GOT3 (cell line): Measurements from ENCODE around the gene USP48.

Source experiments
- DNase-seq: peaks from one replicate; lab custom pipeline; 2025; ENCODE audit warnings: mixed read lengths; lab: John Stamatoyannopoulos, UW

USP48 gene

DNA sequence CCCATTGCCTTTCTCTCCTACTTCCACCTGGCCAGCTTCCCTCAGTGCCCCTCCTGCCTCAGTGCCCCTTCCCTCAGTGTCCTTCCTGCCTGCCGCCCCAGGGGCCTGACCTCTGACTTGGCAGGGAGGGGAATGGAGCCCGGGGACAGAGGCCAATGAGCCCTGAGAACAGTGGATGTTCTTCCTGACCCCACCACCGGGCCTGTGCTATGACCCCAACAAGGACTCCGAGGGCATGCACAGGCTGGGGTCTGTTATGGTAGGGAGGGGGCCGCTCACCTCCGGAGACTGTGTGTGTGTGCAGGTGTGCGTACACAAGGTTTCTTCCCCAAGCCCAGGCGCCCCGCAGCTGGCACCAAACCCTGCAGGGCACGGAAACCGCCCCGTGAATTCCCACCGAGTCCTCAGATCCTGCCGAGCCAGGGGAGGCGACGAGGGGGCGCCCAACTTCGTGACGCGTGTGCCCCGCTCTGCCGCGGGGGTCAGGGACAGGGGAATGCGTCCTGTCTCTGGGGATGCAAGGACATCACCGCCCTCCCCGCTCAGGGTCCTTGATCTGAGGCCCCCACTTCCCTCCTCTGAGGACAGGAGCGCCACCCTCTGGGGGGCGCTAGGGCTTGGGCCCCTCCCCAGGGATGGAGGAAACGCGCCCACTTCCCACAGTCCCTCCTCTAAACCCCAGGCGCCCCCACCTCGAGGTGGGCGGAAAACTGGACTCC, 114.6 kb downstream of the USP48 start:
- DNase-seq, result no peak

DNA sequence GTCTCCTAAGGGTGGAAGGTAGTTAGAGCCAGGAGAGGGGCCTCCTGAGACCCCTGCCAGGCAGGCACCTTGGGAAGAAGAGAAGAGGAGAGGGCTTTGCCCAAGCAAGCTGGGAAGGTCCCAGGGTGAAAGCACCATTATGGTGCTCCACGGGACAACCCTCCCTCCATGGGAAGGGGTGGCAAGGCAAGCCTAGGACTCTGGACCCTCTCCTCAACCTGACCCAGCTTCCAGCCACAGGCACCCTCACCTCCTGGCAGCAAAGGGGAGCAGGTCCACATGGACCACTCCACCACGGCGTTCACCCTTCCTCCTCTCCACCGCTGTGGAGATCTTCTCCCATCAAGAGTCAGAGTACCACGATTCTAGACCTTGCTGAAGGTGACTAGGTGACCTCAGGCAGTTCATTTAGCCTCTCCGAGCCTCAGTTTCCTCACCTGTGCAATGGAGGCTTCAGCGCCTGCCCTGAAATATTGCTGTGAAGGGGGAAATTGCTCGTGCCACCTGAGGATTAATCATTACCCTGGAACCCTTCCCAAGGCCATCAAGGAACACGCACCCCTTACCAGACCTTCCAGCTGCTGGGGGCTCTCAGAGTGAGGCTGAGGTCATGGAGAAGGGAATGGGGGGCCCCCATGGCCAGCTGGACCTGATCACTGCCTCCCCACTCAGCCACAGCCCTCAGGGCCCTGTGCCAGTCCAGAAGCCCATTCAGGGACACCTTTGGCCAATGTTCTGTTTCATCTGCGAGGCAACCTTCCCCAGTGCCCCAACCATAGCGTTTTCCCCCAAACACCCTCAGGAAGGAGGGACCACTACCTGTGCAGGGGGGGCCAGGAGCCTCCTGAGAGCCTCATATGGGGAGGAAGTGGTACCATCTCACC, 115.4 kb downstream of the USP48 start:
- DNase-seq, result no peak

DNA sequence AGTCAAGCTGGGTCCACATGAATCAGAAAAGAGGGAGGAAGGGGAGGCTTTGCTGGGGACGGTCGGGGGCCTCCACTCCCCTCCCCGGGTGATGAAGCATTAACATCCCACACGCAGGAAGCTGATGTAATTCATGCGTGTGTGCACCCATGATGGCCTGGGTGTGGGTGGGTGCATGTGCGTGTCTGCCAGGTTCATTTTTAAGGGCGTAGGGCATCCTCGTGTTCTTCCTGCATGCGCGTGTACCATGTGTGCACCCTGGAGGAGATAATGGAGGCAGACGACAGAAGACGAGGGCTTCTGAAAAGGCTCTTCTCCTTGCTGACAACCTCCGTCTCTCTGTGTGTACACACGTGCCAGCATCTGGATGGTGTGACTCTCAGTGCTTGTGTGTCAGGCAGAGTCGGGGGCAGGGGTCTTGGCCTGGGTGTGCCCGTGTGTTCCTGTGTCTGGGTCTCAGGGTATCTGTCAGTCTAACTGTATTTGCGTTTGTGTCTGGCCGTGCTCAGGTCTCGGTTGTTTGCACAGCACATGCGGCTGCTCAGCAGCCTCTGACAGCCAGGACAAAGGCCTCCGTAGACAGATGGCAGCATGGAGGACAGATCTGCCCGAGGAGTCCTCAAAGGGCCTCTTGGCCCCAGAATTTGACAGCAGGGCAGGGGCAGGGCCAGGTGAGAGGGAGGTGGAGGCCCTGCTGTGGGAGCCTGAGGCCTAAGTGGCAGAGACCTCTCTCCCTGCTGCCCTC, 116.2 kb downstream of the USP48 start:
- DNase-seq, result no peak

DNA sequence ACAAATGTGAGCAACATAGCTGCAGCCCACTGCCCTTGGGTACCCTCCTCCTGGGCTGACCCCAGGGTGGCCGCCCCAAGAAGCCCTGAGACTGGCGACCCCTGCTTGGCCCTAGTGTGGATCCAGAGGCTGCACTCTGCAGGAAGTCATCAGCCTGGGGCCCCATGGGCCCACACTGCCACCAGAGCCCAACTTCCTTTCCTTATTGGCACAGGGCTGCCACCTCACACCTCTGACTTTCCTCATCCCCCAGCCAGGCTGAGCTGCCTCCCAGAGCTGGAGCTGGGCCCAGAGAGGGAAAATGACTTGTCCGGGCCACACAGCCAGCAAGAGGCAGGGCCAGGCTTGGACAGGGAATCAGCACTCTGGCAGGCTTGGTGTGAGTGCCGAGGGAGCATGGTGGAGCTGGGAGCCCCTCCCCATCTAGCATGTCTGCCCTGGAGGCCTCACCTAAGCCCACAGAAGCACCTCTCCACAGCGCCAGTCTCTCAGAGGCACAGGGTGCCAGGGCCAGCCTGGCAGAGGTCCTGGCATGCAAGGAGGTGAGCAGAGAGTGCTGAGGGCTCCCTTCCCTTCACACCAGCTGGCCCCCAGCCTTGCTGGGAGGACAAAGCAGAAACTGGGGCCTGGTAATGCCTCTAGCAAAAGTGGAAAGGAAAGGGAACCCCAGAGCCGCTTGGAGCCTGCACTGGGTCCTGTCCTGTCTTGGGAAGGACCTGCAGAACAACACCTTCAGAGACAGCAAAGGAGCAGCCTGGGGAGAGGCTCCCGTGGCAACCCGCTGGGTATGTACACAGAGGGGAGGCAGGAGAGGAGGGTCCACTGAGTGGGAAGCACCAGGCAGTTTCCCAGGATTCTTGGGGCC, 117.0 kb downstream of the USP48 start:
- no peak for DNase-seq

DNA sequence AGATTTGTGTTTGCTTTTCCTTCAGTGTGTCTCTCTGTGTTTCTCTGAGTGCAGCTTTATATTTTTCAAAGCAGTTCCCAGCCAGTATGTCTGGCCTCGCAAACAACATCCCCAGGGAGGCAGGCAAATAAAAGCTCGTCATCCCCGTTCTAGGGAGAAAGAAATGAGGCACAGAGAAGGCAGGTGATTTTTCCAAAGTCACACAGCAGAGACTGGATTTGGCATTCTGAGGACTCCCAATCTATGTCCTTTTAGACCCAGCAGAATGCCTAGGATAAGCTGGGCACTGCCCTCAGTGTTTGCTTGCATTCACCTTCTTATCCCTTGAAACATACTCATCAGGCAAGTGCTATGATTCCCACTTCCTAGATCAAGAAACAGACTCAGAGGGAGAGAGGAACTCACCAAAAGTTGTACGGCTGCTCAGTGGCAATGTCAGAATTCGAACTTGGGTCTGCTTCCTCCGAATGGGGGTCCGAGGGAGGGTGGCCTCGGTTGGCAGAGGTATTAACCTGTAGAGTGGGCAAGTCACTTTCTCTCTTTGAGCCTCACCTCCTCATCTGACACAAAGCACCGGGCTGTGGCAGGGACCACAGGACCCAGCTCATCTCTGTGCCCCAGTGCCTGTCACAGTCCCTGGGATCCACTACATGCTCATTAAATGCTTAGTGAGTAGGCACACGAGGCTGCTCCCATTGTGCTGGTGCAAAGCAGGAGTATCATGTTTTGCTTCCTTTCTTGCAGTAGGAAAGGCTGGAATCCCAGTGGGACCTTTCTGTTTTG, 118.0 kb downstream of the USP48 start:
- no peak for DNase-seq

DNA sequence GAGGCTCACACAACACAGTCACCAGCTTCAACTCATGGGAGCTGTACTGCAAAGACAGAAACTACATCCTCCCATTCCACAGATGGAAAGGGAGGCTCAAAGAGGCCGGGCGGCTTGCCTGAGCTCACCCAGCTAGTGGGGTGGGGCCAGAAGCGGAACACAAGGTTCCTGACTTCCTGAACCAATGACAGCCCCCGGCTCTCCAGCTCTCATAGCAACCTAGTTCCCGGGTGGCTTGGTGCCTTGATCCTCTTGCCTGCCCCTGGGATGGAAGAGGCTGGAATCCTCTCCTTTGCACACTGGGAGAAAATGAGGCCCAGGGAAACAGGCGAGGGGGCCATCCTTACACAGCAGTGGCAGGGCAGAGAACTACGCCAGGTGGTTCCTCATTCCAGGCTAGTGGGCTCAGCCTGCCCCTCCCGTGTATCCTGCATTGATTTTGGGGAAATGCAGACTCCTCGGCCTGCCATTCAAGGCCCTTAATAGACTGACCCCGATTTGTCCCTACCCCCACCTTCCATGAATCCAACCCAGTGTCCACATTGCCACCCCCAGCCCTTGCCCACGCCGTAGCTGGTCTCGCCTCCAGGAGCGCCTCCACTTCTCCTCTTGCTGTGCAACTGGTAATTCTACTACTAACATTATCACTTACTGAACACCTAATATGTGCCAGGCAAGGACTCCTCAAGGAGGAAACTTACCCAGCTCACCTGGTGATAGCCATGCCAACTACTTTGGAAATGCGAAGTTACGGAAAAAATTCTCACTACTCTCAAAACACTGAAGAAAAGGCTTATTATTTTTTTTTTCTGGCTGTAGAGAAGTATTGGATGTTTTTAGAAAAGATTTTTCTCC, 118.8 kb downstream of the USP48 start:
- DNase-seq, result no peak

DNA sequence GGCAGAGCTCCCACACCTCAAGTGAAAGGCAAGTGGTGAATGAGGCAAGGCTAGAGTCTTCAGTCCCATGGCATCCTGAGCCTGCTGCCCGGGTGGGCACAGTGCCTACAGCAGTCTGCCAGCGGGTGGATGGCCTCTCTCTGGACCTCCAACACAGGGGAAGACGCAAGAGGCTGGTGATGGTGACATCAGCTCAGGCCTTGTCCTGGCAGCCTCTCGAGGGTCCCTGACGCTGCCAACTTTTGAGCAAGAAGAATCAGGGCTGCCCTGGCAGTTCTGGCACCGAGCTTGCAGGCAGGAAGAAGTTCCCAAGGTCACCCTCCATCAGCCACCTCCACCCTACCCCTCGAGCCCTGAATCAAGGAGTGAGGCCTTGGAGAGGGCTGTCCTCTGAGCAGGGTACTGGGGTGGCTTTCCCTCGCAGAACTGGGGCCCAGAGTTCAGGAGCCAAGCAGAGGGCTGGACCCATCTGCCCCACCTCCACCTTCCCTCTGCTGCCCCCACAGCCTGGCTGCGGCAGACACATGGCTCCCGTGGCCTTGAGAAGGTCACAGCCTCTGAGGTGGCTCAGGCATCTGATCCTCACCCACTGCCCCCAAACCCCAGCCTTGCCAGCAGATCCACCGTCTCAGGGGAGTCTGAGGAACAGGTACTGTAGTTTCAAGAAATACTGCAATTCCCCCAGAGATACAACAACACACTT, 119.5 kb downstream of the USP48 start:
- DNase-seq, result no peak

DNA sequence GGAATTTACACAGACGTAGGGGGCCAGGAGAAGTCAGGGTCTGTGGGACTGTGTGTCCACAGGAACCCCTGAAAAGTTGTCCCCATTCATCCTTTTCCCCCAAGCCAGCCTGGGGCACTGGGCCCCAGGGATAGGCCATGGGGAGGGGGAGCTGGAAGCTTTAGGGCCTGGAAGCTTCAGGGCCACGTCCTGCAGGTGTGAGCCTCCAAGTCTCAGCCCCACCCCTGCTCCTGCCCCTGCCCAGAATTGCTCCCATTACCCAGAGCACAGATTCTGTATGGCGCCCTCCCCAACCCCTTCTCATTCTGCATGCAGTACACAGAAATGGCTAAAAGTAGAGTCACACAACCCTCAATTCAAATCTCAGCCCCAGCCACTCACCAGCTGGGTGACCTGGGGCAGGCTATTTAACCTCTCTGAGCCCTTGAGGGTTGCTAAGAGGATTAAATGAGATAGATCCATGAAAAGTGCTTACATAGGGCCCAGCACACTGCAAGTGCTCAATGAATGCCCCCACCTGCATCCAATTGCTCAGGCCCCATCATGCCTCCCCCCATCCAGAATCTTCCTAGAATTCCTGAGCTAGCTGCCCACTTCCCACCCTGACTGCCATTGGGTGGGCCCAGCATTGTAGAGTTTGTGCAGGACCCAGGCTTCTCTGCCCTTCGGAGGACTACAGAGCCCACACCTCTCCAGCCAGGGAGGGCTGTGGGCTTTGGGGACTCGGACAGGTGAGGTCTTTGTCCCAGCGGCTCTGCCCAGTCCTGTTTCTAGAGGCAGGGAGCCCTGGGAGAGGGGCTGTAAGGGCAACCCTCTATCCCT, 120.3 kb downstream of the USP48 start:
- no peak for DNase-seq

DNA sequence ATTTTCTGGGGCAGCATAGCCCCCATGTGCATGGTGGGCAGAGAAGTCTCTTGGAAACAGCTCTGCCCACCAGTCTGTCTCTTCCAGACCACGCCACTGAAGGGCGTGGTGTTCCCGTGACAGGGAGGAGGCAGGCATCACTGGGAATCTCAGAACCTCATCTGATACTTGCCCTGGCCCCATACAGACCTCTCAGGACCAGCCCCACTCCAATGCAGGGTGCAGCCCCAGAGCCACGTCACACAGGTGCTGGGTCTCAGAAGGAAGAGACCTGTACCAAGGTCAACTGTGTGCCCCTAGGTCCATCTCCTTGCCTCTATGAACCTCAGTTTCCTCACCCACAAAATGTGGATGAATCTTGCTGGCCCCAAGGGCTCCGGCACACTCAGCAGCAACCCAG, 121.1 kb downstream of the USP48 start:
- DNase-seq, result no peak

DNA sequence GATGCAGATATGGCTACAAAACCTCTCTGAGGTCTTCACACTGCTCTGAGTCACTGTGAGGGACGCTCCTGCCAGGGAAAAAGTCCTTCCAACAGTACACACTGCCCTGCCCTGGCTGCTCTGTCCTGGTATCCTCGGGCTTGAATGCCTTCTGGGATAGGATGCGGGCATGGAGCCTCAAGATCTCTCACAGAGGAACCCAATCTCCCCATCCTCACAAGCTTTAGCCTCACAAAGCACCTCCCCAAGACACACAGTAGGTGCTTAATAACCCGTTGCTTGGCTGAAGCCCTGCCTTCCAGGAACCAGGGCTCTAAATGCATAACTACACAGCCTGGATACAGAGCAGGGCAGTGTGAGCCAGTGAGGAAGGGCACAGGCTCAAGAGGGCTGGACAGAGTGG, 123.0 kb downstream of the USP48 start:
- DNase-seq, result no peak

DNA sequence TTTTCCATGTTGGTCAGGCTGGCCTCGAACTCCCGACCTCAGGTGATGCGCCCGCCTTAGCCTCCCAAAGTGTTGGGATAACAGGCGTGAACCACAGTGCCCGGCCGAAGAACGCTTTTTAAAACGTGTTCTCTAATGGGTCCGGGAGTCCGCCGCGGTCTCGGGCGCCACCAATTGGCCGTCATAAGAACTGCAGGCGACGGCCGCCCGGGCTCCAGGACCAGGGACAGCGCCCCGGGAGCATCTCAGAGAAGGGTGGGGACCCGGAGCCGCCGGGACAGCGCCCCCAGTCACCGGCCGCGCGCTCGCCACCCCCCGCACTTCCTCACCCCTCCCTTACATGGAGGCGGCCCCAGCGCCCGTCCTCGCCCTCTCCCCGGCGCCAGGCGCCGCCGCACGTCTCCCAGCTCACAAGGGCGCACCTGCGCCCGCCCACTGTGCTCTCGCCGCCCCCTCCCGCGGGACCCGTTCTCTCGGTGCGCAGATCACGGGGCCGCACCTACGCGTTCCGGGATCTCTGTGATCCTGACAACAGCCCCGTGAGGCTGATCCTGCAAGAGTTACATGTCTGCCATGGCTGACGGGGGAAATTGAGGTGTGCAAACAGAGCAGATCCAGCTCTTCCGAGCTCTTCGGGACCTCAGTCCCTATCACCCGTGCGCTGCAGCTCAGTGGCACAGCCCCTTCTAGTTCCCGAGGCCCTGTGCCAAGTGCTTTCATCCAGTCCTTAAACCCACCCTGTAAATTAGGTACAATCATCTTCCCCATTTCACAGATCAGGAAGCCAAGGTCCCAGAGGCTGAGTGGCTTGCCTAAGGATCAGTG, 123.6 kb downstream of the USP48 start:
- DNase-seq, result peak; percentile 39

DNA sequence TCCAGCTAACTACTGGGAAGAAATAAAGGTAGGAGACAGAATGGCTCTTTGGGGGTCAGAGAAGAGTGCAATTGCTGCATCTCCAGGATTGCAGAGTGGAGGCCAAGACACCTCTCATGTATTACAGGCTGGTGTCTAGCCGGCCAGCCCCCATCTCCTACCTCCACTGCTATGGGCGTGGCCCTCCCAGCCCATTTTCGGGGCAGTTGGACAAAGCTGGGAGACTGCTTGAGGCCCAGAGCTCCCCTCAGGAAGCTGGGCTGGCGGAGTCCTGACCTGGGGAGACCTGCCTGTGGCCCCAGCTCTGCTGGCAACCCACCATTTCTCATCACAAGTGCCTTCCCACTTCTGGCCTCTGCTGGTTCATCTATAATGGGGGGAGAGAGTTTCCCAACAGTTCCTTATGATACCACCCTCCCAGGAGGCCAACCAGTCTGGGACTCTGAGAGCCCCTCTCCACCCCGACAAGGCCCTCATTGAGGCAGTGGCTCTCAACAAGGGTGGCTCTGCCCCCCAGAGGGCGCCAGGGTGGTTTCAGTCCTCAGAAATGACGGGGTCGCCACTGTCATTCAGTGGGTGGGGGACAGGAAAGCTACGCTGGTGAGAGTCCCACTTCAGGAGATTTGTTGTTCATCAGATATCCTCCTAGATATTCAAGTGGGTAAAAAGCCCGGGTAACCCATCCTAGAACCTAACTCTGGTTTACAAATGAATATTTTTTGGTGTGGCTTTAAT, 125.3 kb downstream of the USP48 start:
- DNase-seq, result no peak

DNA sequence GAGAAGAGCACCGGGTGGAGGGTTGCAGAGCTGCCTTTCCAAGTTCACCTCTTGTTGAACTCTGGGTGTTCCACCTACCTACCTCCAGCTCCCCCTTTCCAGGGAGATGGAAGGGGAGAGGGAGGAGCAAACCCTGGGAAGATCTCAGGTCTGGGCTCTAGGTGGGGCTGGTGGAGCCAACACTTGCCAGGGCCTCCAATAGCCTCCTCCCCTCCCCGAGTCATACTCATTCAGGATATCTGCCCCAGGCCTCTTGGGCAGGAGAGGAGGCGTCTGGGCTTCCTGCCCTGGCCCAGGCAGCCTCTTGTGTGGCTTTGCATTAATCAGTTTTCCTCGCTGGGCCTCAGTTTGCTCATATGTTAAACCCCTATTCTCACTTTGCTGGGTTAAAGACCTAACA, 127.2 kb downstream of the USP48 start:
- DNase-seq, result no peak

DNA sequence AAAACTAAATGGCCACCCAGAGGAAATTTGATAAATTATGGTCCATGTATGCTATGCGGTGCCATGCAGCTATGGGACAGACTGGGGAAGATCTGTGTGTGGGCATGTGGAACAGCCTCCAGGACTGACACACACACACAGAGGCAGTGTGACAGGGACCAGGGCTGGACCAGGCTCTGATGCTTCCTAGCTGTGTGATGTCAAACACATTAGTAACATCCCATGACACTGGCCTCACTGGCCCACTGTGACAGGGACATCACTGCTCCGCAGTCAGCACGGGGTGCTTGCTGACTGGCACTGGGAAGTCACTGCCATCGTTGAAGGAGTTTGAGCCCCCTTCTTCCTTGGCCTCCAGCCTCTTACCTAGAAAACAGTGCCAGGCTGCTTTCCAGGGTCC, 127.7 kb downstream of the USP48 start:
- no peak for DNase-seq

DNA sequence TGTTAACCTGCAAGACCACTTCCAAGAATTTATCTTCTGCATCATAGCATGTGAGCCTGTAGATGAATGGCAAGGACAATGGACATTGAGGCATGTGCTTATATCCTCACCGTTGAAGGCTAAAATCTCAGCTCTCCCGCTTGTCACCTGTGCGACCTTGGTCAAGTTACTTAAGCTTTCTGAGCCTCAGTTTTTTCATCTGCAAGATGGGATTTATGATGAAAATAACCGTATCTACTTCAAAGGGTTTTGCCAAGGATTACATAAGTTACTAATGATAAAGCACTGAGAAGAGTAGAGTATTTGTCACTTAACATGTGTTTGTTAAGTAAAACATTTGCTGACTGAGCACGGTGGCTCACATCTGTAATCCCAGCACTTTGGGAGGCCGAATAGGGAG, 128.7 kb downstream of the USP48 start:
- DNase-seq, result no peak

DNA sequence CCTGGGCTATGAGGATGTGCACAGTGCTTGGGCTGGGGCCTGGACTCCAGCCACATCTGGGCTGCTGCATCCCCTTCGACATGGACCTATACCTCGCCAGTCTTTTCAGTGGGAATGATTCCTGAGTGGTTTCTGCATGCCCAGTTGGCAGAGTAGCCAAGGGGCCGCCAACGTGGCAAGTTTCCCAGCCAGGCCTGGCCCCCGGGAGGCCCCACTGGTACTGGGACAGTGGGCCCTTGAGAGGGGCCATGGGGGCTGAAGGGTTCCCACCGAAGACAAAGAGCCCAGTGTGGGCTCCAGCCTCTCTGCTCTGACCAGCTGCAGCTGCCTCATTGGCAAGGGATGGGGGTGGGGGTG, 129.2 kb downstream of the USP48 start:
- DNase-seq, result no peak
